HG02870 (cell line): ENCODE measurements around the gene FAM171A1.
"Not testable (repeated sequence)": the region's sequence is repeated elsewhere in the genome, so short reads cannot be mapped to it uniquely, and the experiment has no call there.

Source experiments
- ATAC-seq: cut with Tn5 transposase; IDR thresholded peaks from one replicate; pipeline ENCODE4 v1.9.1; 2021; ENCODE audit warnings: mild to moderate bottlenecking, moderate library complexity; ENCODE audit not compliant: unreplicated experiment

Gene FAM171A1

GRCh38 chr10:15370856-15371701, at the start of gene FAM171A1:
TSS of gene FAM171A1 (minus strand) at chr10:15371289. CDS start at chr10:15371052, 237 bp downstream.
- ATAC-seq = peak; percentile 46

- no peak for ATAC-seq
Measured at GRCh38 chr10:15420858-15421257, 49.8 kb upstream of the FAM171A1 start.

GRCh38 chr10:15419279-15419874, 48.3 kb upstream of the FAM171A1 start:
- no peak for ATAC-seq

DNA sequence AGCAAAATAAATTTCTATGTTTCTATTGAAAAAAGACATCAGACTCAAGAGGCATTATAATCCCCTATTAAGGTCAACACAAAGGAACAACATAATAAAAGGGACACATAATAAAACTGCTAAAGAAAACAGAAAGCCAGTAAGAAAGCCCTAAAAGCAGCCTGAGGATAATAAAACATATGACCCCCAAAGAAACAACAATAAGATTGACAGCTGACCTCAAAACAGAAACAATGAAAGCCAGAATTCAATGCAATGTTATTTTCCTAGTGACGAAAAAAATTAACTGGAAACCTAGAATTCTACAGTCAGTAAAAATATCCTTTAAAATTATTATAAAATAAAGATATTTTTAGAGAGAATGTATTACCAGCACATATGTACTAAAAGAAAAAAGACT, 44.9 kb upstream of the FAM171A1 start:
- no peak for ATAC-seq

GRCh38 chr10:15411010-15411409, 39.9 kb upstream of the FAM171A1 start:
- ATAC-seq = no peak

GRCh38 chr10:15409350-15409749, 38.3 kb upstream of the FAM171A1 start:
- not testable (repeated sequence) for ATAC-seq

DNA sequence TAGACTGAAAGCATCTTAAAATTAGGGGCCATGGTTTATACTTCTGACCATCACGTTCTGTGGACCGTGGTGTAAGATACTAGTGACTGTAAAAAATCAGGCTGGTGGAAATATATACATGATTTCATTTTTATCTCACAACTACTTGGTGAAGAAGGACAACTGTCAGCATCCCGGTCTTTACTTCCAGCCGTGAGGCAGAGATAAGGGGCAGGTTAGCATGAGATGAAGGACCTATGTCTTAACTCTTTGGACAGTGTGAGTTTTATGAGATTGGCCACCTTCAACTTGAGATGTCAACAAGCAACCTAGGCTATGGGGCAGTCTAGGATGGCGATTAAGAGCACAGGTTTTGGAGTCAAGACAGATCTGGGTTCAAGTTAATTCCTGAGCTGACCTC, 37.5 kb upstream of the FAM171A1 start:
- ATAC-seq = no peak

DNA sequence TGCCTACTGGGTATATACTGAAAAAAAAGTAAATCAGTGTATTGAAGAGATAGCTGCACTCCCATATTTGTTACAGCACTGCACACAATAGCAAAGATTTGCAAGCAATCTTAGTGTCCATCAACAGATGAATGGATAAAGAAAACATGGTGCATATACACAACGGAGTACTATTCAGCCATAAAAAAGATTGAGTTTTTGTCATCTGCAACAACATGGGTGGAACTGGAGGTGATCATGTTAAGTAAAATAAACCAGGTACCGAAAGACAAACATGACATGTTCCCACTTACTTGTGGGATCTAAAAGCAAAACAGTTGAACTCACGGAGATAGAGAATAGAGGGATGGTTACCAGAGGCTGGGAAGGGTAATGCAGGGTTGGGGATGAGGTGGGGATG, 34.2 kb upstream of the FAM171A1 start:
- no peak for ATAC-seq

DNA sequence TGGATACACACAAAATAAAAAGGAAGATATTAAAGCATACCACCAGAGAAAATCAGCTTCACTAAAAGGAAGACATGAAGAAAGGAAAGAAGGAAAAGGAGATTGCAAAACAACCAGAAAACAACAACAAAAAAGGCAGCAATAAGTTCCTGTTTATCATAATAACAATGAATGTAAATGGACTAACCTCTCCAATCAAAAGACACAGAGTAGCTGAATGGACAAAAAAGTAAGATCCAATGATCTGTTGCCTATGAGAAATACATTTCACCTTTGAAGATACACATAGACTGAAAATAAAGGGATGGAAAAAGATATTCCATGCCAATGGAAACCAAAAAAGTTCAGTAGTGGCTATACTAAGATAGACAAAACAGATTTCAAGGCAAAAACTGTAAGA, 30.3 kb upstream of the FAM171A1 start:
- ATAC-seq = no peak

GRCh38 chr10:15400461-15400860, 29.4 kb upstream of the FAM171A1 start:
- not testable (repeated sequence) for ATAC-seq

DNA sequence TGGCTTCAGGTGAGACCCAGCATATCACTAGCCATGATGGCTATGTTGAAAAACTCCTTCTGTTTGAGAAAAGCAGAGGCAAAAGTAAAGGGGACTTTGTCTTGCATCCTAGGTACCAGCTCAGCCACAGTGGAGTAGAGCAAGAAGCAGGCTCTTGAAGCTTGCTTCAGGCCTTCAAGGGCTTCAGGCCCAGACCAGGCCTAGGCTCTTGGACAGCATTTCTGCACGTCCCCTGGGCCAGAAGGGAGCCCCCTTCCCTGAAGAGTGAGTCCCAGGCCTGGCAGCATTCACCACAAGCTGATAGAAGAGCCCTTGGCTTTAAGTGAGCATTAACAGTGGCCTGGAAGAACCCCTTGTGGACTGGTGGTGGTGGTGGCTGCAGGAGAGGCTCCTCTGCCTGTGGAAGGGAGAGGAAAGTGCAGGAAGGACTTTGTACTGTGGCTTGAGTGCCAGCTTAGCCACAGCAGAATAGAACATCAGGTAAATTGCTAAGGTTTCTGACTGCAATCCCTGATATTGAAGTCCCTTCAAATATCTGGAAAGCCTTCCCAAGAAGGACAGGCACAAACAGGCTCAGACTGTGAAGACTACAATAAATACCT, 28.1 kb upstream of the FAM171A1 start:
- no peak for ATAC-seq

GRCh38 chr10:15395935-15396334, 24.8 kb upstream of the FAM171A1 start:
- no peak for ATAC-seq

GRCh38 chr10:15393139-15393825, 22.2 kb upstream of the FAM171A1 start:
- no peak for ATAC-seq

GRCh38 chr10:15391491-15391890, 20.4 kb upstream of the FAM171A1 start:
- ATAC-seq = no peak

GRCh38 chr10:15388172-15388571, 17.1 kb upstream of the FAM171A1 start:
- not testable (repeated sequence) for ATAC-seq

GRCh38 chr10:15387021-15387420, 15.9 kb upstream of the FAM171A1 start:
- ATAC-seq = no peak

DNA sequence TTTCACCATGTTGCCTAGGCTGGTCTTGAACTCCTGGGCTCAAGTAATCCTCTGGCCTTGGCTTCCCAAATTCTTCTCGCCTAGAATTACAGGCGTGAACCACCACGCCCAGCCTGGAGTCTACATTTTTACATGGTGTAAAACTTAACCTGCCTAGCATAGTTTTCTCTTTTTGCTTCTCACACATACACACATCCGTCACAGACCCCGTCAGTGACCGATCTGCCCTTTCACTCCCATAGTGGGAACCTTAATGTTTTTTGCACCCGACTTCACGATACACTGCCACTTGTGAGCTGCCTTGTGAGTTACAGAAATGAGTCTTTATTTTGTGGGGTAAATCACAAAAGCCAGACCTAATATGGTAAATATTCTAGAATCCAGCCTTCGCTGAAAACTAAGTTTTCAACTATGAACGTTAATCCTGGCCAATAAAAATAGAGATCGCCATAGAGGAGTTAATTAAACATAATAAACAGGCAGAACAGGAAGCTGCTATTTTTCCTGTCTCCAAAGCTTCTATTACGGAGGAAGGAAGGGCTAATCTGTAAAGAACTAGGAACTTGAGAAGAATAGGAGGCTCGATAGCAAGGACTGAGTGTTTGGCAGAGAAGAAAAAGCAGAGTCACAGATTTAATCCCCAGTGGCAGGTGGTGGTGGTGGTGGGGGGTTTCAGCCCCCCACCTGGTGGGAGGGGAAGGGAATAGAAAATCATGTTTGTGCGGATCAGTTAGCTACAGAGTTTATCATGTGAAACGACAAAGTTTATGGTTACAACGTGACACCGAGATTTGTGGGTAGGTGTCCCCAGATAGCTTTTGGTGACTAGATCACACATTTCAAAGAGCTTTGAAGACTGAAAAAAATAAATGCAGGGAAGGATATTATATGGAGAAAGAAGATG, 14.7 kb upstream of the FAM171A1 start:
- ATAC-seq = no peak

DNA sequence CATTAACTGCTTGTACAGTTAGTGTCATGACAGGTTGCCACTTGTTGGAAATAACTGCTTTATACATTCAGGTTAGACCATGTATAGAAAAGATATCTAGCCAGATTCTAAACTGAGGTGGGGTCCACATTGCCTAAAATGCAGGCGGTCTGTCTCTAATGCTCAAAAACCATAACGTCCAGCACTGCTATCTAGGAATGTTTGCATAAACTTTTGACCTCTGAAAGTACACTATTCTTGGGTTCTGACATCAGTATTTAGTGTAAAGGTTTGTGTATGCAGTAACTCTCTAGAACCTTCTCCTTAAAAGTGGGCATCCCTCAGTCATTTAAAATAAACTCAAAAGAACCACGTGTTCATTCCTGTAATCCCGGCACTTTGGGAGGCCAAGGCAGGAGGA, 10.3 kb upstream of the FAM171A1 start:
- ATAC-seq = no peak

DNA sequence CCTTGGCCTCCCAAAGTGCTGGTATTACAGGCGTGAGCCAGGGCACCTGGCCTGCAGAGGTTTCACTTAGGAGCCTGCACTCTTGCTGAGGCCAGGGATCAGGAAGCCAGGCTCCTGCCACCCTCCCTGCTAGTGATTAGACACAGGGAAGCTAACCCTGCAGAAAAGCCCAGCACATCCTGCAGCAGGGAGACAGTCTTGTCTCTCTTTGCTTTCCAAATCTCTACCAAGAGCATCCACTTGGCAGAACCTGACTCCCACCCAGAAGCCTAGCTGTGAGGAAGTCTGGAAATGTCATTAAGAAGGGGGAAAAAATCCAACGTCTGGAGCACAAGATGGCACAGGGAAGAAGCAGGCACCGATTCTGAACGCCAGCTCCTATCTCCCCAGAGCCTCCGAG, 8.0 kb upstream of the FAM171A1 start:
- no peak for ATAC-seq

DNA sequence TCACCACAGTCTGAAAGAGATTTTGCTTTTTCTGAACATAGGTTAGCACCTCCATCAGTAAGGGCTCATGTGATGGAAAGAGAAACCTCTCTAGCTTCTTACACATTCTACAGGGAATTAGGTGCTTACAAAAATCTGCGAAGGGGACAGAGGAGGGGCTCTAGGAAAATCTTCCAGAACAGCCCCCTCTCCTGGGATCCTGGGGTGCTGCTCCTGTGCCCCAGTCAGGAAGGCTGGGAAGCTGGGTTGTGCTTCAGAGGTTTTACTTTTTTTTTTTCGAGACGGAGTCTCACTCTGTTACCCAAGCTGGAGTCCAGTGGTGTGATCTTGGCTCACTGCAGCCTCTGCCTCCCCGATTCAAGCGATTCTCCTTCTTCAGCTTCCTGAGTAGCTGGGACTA, 7.5 kb upstream of the FAM171A1 start:
- no peak for ATAC-seq
